K562 (cell line): ENCODE results near the gene PBX1.

Experiments used
- CBX5 ChIP-seq: IDR thresholded peaks from 2 replicates; pipeline ENCODE4 v1.6.1; 2014; ENCODE audit warnings: low read depth, borderline replicate concordance
- HNRNPLL ChIP-seq: fragments of 200-400 bp; formaldehyde crosslinking; IDR thresholded peaks from 2 replicates; pipeline ENCODE4 v1.6.1; 2017; ENCODE audit warnings: low read length, low read depth, mild to moderate bottlenecking; ENCODE audit not compliant: poor library complexity, severe bottlenecking
- NFRKB ChIP-seq: fragments of 450-650 bp; IDR thresholded peaks from 2 replicates; pipeline ENCODE4 v1.6.1; 2016; ENCODE audit warnings: low read depth
- NR1H2 ChIP-seq: sonication (generic); formaldehyde crosslinking; IDR thresholded peaks from 2 replicates; pipeline ENCODE4 v1.4.0; 2020; ENCODE audit warnings: mild to moderate bottlenecking, missing genetic modification reagents
- PHB2 ChIP-seq: fragments of 450-650 bp; IDR thresholded peaks from 2 replicates; pipeline ENCODE4 v1.6.1; 2017; ENCODE audit warnings: low read depth
- RAD21 ChIP-seq, 2 experiments: fragments of 250-450 bp in 1 of 2; fragments of 450-650 bp in 1 of 2; sonication (Bioruptor Pico) in 1 of 2; formaldehyde crosslinking in 1 of 2; IDR thresholded peaks in 1 of 2; conservative IDR thresholded peaks in 1 of 2; 2 replicates each; pipeline versions ENCODE4 v1.4.0 to v1.8.0; 2020 to 2022; ENCODE audit warnings: mild to moderate bottlenecking in 2 of 2, moderate library complexity in 1 of 2
- YY1 ChIP-seq, 3 experiments: IDR thresholded peaks; 2 replicates each; pipeline ENCODE4 v1.6.1; 2011; ENCODE audit warnings: low read length in 2 of 3, mild to moderate bottlenecking in 2 of 3, moderate library complexity in 2 of 3, borderline replicate concordance in 1 of 3, control low read depth in 1 of 3, low read depth in 1 of 3; ENCODE audit not compliant: insufficient read depth in 3 of 3, insufficient replicate concordance in 2 of 3, control insufficient read depth in 1 of 3, insufficient read length in 1 of 3; ENCODE audit errors: extremely low read depth in 1 of 3
- ZFP30 ChIP-seq: fragments of 250-450 bp; sonication (Bioruptor Pico); IDR thresholded peaks from 2 replicates; pipeline ENCODE4 v1.8.0; 2022; ENCODE audit warnings: moderate library complexity, mild to moderate bottlenecking, inconsistent platforms, borderline replicate concordance
- ZNF140 ChIP-seq: fragments of 250-450 bp; sonication (Bioruptor Pico); IDR thresholded peaks from 2 replicates; pipeline ENCODE4 v1.8.0; 2021; ENCODE audit warnings: moderate library complexity, mild to moderate bottlenecking, inconsistent platforms
- ZNF146 ChIP-seq: IDR thresholded peaks from one replicate; pipeline ENCODE4 v1.6.1; 2018; ENCODE audit warnings: missing compliant biosample characterization; ENCODE audit not compliant: unreplicated experiment
- TF ChIP-seq, protein P1 (sequence below): sonication (generic); formaldehyde crosslinking; IDR thresholded peaks from 2 replicates; pipeline ENCODE4 v1.8.1; 2023; ENCODE audit warnings: mild to moderate bottlenecking, missing genetic modification reagents
- TF ChIP-seq, protein P2 (sequence below): IDR thresholded peaks from 2 replicates; pipeline ENCODE4 v1.6.1; 2012; ENCODE audit warnings: low read depth, low read length, improper control_type of control experiment, borderline replicate concordance
- TF ChIP-seq, protein P3 (sequence below), 3 experiments: IDR thresholded peaks in 2 of 3; conservative IDR thresholded peaks in 1 of 3; 2 replicates each; pipeline ENCODE4 v1.5.1; 2011 to 2012; ENCODE audit warnings: low read length in 3 of 3, mild to moderate bottlenecking in 3 of 3, control low read depth in 2 of 3, improper control_type of control experiment in 1 of 3, inconsistent platforms in 1 of 3, low read depth in 1 of 3, mixed read lengths in 1 of 3, moderate library complexity in 1 of 3; ENCODE audit not compliant: insufficient read depth in 2 of 3

DNA sequence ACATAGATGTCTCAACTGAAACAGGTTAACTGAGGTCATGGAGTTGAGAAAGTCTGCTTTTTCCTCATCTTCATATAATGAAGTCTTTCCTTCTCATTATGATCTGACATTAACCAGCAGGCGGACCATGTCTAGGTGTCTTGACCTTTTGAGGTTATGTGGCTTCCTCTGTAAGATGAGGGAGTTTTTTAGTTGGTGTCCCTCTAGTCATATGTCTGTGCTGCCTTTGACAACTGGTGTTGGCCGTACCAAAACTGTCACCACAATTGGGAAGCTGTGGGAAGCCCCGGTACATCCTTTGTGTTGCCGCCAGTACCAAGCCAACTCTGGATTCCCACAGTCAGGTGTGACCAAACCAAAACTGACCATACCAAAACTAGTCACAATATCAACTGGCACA, 105.1 kb downstream of the PBX1 start:
- TF ChIP-seq, protein P1, sequence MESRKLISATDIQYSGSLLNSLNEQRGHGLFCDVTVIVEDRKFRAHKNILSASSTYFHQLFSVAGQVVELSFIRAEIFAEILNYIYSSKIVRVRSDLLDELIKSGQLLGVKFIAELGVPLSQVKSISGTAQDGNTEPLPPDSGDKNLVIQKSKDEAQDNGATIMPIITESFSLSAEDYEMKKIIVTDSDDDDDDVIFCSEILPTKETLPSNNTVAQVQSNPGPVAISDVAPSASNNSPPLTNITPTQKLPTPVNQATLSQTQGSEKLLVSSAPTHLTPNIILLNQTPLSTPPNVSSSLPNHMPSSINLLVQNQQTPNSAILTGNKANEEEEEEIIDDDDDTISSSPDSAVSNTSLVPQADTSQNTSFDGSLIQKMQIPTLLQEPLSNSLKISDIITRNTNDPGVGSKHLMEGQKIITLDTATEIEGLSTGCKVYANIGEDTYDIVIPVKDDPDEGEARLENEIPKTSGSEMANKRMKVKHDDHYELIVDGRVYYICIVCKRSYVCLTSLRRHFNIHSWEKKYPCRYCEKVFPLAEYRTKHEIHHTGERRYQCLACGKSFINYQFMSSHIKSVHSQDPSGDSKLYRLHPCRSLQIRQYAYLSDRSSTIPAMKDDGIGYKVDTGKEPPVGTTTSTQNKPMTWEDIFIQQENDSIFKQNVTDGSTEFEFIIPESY (CRISPR knock-in tag) = no peak
- TF ChIP-seq HNRNPLL = no peak
- no peak for TF ChIP-seq YY1 (IDR thresholded peaks at IDR 0.05; ENCODE audit: borderline replicate concordance in 1 of 3, control insufficient read depth in 1 of 3, extremely low read depth in 1 of 3, insufficient read depth in 3 of 3, insufficient read length in 1 of 3, insufficient replicate concordance in 2 of 3, low read depth in 1 of 3, low read length in 2 of 3)
- TF ChIP-seq, protein P2, sequence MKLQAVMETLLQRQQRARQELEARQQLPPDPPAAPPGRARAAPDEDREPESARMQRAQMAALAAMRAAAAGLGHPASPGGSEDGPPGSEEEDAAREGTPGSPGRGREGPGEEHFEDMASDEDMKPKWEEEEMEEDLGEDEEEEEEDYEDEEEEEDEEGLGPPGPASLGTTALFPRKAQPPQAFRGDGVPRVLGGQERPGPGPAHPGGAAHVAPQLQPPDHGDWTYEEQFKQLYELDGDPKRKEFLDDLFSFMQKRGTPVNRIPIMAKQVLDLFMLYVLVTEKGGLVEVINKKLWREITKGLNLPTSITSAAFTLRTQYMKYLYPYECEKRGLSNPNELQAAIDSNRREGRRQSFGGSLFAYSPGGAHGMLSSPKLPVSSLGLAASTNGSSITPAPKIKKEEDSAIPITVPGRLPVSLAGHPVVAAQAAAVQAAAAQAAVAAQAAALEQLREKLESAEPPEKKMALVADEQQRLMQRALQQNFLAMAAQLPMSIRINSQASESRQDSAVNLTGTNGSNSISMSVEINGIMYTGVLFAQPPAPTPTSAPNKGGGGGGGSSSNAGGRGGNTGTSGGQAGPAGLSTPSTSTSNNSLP = no peak
- TF ChIP-seq PHB2 = no peak
- TF ChIP-seq, protein P3, sequence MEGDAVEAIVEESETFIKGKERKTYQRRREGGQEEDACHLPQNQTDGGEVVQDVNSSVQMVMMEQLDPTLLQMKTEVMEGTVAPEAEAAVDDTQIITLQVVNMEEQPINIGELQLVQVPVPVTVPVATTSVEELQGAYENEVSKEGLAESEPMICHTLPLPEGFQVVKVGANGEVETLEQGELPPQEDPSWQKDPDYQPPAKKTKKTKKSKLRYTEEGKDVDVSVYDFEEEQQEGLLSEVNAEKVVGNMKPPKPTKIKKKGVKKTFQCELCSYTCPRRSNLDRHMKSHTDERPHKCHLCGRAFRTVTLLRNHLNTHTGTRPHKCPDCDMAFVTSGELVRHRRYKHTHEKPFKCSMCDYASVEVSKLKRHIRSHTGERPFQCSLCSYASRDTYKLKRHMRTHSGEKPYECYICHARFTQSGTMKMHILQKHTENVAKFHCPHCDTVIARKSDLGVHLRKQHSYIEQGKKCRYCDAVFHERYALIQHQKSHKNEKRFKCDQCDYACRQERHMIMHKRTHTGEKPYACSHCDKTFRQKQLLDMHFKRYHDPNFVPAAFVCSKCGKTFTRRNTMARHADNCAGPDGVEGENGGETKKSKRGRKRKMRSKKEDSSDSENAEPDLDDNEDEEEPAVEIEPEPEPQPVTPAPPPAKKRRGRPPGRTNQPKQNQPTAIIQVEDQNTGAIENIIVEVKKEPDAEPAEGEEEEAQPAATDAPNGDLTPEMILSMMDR (IDR thresholded peaks at IDR 0.05 in 2 of 3, conservative IDR thresholded peaks at IDR 0.05 in 1 of 3; ENCODE audit: insufficient read depth in 2 of 3, low read depth in 1 of 3, low read length in 3 of 3) = no peak
- TF ChIP-seq ZNF140 = no peak
- TF ChIP-seq NR1H2 (CRISPR knock-in tag) = no peak
- TF ChIP-seq CBX5 = no peak
- no peak for TF ChIP-seq RAD21 (CRISPR knock-in tag; conservative IDR thresholded peaks at IDR 0.05 in 1 of 2, IDR thresholded peaks at IDR 0.05 in 1 of 2)
- TF ChIP-seq ZFP30 (CRISPR knock-in tag) = no peak
- TF ChIP-seq NFRKB = no peak
- TF ChIP-seq ZNF146 (CRISPR knock-in tag) = no peak
